Suprapubic skin (tissue), 4 donors: Measurements from ENCODE around the gene MAP7. TPM values are rescaled to one million over a fixed set of nuclear protein-coding genes. Genes with fewer than 3 reads are reported as not detected.

ENCODE experiments used
- DNase-seq, 2 donors: peaks; one replicate each; pipeline ENCODE4 v3.0.0-alpha.2; 2019; ENCODE audit warnings: low spot score in 2 of 2
- H3K27ac ChIP-seq: fragments of 200-600 bp; sonication (generic); one replicate; pipeline ENCODE4 v1.5.1; 2019
- H3K27me3 ChIP-seq: fragments of 200-600 bp; sonication (generic); one replicate; pipeline ENCODE4 v1.5.1; 2019
- H3K36me3 ChIP-seq: fragments of 200-600 bp; sonication (generic); one replicate; pipeline ENCODE4 v1.5.1; 2019
- H3K4me1 ChIP-seq: fragments of 200-600 bp; sonication (generic); one replicate; pipeline ENCODE4 v1.5.1; 2019
- H3K4me3 ChIP-seq: fragments of 200-600 bp; sonication (generic); one replicate; pipeline ENCODE4 v1.5.1; 2019; ENCODE audit warnings: mild to moderate bottlenecking
- H3K9me3 ChIP-seq: fragments of 200-600 bp; sonication (generic); one replicate; pipeline ENCODE4 v1.5.1; 2019
- CTCF ChIP-seq, 2 donors: fragments of 200-600 bp in 1 of 2; fragments of 450-650 bp in 1 of 2; sonication (generic) in 1 of 2; IDR thresholded peaks; one replicate each; pipeline ENCODE4 v1.5.1; 2016 to 2019; ENCODE audit warnings: antibody characterized with exemption in 2 of 2, mild to moderate bottlenecking in 1 of 2, moderate library complexity in 1 of 2
- EP300 ChIP-seq: sonication (generic); formaldehyde crosslinking; IDR thresholded peaks from one replicate; pipeline ENCODE4 v1.6.1; 2017; ENCODE audit warnings: antibody characterized with exemption
- POLR2A ChIP-seq, 2 donors: fragments of 450-650 bp; IDR thresholded peaks; one replicate each; pipeline ENCODE4 v1.6.1; 2017; ENCODE audit warnings: antibody characterized with exemption in 2 of 2, mild to moderate bottlenecking in 2 of 2, moderate library complexity in 2 of 2
- POLR2AphosphoS5 ChIP-seq, 3 donors: sonication (generic); formaldehyde crosslinking; IDR thresholded peaks; one replicate each; pipeline ENCODE4 v1.6.1; 2017; ENCODE audit warnings: antibody characterized with exemption in 3 of 3
- WGBS: methylation state at CpG from one replicate; pipeline ENCODE4 v1.1.5; 2018; 5-methylcytosine and 5-hydroxymethylcytosine counted together
- total RNA-seq, 4 donors: library from RNA; depleted of rRNA; stranded (reverse); fragments of >200 nt; gene quantifications; one replicate each; pipeline ENCODE4 v1.1.0, GENCODE V29; 2016

The MAP7 gene
- total RNA-seq, 4 donors from 2014 or later = 25.9 to 41.0 (median 28.8) TPM

- DNase-seq = no peak
- TF ChIP-seq CTCF (IDR thresholded peaks at IDR 0.05) = no peak
- no peak for TF ChIP-seq EP300
- TF ChIP-seq POLR2A (IDR thresholded peaks at IDR 0.05) = no peak
- TF ChIP-seq POLR2AphosphoS5 (IDR thresholded peaks at IDR 0.05) = no peak
Measured at GRCh38 chr6:136446579-136447187, 103.5 kb downstream of the MAP7 start.

GRCh38 chr6:136446145-136446544 lies 104.1 kb downstream of the MAP7 start:
- H3K36me3 ChIP-seq = no peaks in the 10 kb centered on the region
- peaks cover 2% of the 10 kb centered on the region for H3K9me3 ChIP-seq
- H3K27me3 ChIP-seq = no peaks in the 10 kb centered on the region
- no peaks in the 10 kb centered on the region for H3K4me1 ChIP-seq
- no peak for DNase-seq
- TF ChIP-seq POLR2AphosphoS5 (IDR thresholded peaks at IDR 0.05) (no peak), POLR2A (IDR thresholded peaks at IDR 0.05) (no peak), EP300 (no peak), CTCF (IDR thresholded peaks at IDR 0.05) (no peak)
- WGBS = 94% methylated on average over 2 of the region's 2 CpGs
- no peak overlapping the region for H3K4me3 ChIP-seq
- no peak overlapping the region for H3K27ac ChIP-seq

More at GRCh38 chr6:136446579-136447187, 103.5 kb downstream of the MAP7 start:
- peaks cover 6% of the 10 kb centered on the region for H3K9me3 ChIP-seq
- no peaks in the 10 kb centered on the region for H3K4me1 ChIP-seq
- no peak overlapping the region for H3K27ac ChIP-seq
- 83% methylated on average over 2 of the region's 2 CpGs for WGBS
- no peaks in the 10 kb centered on the region for H3K27me3 ChIP-seq
- no peak overlapping the region for H3K4me3 ChIP-seq
- H3K36me3 ChIP-seq = no peaks in the 10 kb centered on the region

- 72% methylated on average over 3 of the region's 3 CpGs for WGBS
- Histone ChIP-seq H3K27me3 (no peaks in the 10 kb centered on the region), H3K36me3 (no peaks in the 10 kb centered on the region), H3K27ac (no peak overlapping the region), H3K4me1 (peaks cover 4% of the 10 kb centered on the region), H3K4me3 (no peak overlapping the region), H3K9me3 (no peaks in the 10 kb centered on the region)
- TF ChIP-seq CTCF (IDR thresholded peaks at IDR 0.05) = no peak
- no peak for TF ChIP-seq POLR2AphosphoS5 (IDR thresholded peaks at IDR 0.05)
- no peak for TF ChIP-seq EP300
- no peak for TF ChIP-seq POLR2A (IDR thresholded peaks at IDR 0.05)
- DNase-seq = no peak
Measured at GRCh38 chr6:136445063-136445462, 105.2 kb downstream of the MAP7 start.

- TF ChIP-seq POLR2A (IDR thresholded peaks at IDR 0.05) (no peak), CTCF (IDR thresholded peaks at IDR 0.05) (no peak), EP300 (no peak), POLR2AphosphoS5 (IDR thresholded peaks at IDR 0.05) (no peak)
- H3K27me3 ChIP-seq = no peaks in the 10 kb centered on the region
- H3K36me3 ChIP-seq = no peaks in the 10 kb centered on the region
- H3K4me1 ChIP-seq = peaks cover 20% of the 10 kb centered on the region
- 60% methylated on average over 2 of the region's 2 CpGs for WGBS
- DNase-seq = no peak
- H3K9me3 ChIP-seq = no peaks in the 10 kb centered on the region
- H3K27ac ChIP-seq = no peak overlapping the region
- H3K4me3 ChIP-seq = no peak overlapping the region
Measured at GRCh38 chr6:136440203-136440602, 110.0 kb downstream of the MAP7 start.

GRCh38 chr6:136439514-136440190 lies 110.6 kb downstream of the MAP7 start:
- Histone ChIP-seq H3K9me3 (no peaks in the 10 kb centered on the region), H3K27ac (no peak overlapping the region), H3K27me3 (no peaks in the 10 kb centered on the region), H3K36me3 (no peaks in the 10 kb centered on the region), H3K4me3 (no peak overlapping the region), H3K4me1 (peaks cover 26% of the 10 kb centered on the region)
- WGBS = 64% methylated on average over 9 of the region's 9 CpGs
- no peak for TF ChIP-seq POLR2A (IDR thresholded peaks at IDR 0.05)
- TF ChIP-seq EP300 = no peak
- no peak for TF ChIP-seq CTCF (IDR thresholded peaks at IDR 0.05)
- TF ChIP-seq POLR2AphosphoS5 (IDR thresholded peaks at IDR 0.05) = no peak
- no peak for DNase-seq
